ENCODE measurements around the gene SLC6A16.
"Not testable (repeated sequence)": the region's sequence is repeated elsewhere in the genome, so short reads cannot be mapped to it uniquely, and the experiment has no call there.

The SLC6A16 gene

GRCh38 chr19:49328741-49329140, 3.8 kb upstream of the SLC6A16 start:
- no peak for DNase-seq (ENCODE audit: low read depth)

DNA sequence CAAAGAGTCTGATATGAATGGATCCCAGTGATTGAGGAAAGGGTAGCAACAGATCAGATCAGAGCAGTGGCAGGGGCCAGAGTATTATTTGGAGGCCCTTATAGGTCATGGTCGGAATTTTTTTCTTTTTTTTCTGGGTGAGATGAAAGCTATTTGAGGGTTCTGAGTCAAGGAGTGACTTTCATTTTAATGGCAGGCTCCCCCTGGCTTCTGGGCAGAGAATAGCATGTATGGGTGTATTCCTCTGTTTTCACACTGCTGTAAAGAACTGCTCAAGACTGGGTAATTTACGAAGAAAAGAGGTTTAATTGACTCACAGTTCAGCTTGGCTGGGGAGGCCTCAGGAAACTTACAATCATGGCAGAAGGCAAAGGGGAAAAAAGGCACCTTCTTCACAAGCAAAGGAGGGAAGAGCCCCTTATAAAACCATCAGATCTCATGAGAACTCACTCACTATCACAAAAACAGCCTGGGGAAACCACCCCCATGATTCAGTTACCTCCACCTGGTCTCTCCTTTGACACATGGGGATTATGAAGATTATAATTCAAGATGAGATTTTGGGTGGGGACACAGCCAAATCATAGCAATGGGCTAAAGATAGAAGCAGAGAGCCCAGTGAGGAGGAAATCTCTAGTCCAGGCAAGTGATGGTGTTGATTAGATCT, 3.0 kb upstream of the SLC6A16 start:
- no peak for DNase-seq (ENCODE audit: low read depth)

DNA sequence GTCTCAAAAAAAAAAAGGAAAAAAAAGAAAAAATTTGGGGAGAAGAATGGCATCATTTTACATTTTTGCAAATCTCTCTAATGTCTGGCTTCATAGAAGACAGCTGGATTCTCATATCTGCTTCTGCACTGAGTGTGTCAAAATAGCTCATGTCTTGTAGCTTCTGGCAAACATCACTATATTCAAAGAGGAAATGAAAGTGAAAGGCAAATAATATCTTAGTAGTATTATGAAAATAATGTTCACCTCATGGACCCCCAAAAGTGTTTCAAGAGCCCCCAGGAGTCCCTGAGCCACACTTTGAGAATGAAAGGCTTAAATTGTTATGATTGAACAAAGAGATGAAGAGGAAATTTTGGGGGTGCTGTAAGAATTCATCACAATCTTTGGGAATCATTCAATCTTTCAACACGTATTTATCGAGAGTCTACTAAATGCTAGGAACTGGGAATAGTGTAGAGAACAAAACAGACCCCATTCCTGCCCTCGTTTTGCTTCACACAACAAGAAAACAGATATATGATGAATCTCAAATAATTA, 1.2 kb upstream of the SLC6A16 start:
- no peak for DNase-seq (ENCODE audit: low read depth)

DNA sequence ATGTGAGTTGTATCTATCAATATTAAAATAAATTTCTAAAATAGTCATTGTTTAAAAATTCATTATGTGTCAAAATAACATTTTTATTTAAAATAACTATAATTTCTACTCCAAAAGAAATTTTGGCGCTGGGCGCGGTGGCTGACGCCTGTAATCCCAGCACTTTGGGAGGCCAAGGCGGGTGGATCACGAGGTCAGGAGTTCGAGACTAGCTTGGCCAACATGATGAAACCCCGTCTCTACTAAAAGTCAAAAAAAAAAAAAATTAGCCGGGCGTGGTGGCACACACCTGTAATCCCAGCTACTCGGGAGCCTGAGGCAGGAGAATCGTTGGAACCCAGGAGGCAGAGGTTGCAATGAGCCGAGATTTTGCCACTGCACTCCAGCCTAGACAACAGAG, 765 bp upstream of the SLC6A16 start:
- not testable (repeated sequence) for DNase-seq (ENCODE audit: low read depth)

DNA sequence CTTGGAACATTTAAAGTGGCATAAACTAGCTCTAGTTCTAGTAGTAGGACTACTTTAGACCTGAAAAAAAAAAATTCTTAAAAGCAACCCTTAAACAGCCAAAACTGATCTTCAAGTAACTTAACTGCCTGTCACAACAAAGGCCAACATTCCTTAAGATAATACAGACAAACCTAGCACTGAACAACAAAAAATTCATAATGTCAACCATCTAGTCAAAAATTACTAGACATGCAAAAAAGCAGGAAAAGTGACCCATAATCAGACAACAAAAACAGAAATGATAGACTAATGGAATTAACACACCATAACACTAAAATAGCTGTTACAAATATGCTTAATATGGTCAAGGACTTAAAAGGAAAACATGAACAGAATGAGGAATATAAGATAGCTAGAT, 6.7 kb downstream of the SLC6A16 start:
- DNase-seq (ENCODE audit: low read depth): no peak

DNA sequence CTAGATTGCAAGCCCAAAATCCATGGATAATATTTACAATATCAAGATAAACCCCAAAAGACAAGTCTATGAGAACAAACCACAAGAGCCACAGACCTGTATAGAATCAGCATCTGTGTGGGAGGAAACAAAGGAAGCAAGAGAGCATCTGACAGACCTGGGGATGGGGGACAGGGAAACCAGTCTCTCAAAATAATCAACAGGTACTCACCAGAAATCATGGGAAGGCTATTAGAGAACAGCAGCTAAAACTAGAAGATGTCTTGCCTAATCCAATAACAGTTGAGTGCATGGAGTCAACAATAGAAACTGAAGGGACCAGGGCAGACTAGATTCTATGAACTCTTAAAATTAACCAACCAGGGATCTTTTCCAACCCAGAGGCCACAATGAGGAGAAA, 8.7 kb downstream of the SLC6A16 start:
- DNase-seq (ENCODE audit: low read depth): no peak

GRCh38 chr19:49315111-49315510, 9.9 kb downstream of the SLC6A16 start:
- DNase-seq (ENCODE audit: low read depth): no peak

DNA sequence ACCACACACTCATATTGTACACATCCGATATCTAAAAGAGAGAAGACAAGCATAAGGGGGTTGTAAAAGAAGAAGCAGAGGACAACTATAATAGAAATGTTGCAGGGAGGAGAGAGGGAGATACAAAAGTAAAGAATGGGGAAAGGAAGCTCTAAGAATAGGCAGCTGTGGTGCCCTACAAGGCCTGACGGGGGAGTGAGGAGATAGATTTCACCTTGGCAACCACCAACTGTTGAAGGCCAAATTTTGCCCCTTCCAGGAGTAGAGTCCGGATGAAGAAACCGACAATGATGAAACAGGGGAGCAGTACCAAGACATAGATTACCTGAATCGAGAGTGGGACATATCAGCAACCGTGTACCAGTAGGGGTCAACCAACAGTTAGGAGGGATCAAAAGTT, 15.9 kb downstream of the SLC6A16 start:
- no peak for DNase-seq (ENCODE audit: low read depth)

DNA sequence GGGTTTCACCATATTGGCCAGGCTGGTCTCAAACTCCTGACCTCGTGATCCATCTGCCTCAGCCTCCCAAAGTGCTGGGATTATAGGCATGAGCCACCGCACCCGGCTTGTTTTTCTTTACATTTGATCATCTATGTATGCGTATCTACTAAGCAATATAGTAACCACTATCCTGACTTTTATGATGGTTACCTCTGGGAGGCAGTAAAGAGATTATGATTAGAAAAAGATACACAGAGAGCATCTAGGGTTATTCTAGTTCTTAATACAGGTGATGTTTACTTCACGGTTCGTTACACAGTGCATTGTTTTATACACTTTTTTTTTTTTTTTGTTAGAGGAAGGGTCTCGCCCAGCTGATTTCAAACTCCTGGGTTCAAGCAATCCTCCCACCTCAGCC, 18.3 kb downstream of the SLC6A16 start:
- not testable (repeated sequence) for DNase-seq (ENCODE audit: low read depth)

GRCh38 chr19:49301866-49302252, 23.1 kb downstream of the SLC6A16 start:
- no peak for DNase-seq (ENCODE audit: low read depth)

- peak; percentile 21 for DNase-seq (ENCODE audit: low read depth)
Observed at GRCh38 chr19:49301165-49301865, 23.7 kb downstream of the SLC6A16 start.

DNA sequence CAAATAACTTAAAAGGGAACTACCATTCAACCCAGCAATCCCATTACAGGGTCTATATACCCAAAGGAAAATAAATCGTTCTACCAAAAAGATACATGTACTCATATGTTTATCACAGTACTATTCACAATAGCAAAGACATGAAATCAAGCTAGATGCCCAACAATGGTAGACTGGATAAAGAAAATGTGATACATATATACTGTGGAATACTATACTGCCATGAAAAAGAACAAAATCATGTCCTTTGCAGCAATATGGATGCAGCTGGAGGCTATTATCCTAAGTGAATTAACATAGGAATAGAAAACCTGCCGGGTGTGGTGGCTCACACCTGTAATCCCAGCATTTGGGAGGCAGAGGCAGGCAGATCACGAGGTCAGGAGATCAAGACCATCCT, 26.3 kb downstream of the SLC6A16 start:
- DNase-seq (ENCODE audit: low read depth): not testable (repeated sequence)

DNA sequence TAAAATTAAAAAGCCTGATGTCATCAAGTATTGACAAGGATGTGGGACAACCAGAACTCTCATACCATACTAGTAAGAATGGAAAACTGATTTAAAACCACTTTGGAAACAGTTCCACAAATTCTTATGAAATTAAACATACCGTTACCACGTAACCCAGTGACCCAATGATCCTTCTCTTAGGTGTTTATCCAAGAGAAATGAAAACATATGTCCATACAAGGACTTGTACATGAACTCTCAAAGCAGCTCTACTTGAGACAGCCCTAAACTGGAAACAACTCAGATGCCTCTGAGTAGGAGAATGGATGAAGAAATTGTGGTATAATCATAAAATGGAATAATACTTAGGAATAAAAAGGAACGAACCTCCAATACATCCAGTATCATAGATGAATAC, 27.6 kb downstream of the SLC6A16 start:
- peak; percentile 24 for DNase-seq (ENCODE audit: low read depth)

DNA sequence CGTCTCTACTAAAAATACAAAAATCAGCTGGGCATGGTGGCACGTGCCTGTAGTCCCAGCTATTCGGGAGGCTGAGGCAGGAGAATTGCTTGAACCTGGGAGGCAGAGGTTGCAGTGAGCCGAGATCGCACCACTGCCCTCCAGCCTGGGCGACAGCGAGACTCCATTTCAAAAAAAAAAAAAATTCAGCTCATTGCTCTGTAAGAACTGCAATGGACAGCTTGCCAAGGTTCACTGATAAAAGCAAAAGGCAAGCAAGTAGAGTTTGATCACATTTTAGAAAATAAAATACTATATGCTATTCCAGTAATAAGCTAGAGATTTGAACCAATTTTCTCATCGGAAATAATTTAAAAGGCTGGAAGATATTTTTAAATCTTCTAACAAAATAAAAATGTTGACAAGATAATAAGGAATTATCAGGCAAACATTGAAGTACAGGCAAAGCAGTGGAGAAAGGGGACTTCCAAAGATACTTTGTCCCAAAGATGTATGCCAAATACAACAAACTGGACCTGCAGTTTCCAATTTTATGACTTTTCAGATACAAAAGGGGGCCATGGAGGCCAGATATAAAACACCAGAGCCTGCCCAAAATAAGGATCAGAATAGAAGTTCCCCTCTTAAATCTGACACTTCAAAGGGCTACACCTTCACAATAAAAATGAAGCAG, 29.6 kb downstream of the SLC6A16 start:
- DNase-seq (ENCODE audit: low read depth): no peak

- DNase-seq (ENCODE audit: low read depth): no peak
Observed at GRCh38 chr19:49294401-49294800, 30.6 kb downstream of the SLC6A16 start.

- DNase-seq (ENCODE audit: low read depth): no peak
Observed at GRCh38 chr19:49290517-49290916, 34.5 kb downstream of the SLC6A16 start.

- not testable (repeated sequence) for DNase-seq (ENCODE audit: low read depth)
Observed at GRCh38 chr19:49289286-49289685, 35.7 kb downstream of the SLC6A16 start.

DNA sequence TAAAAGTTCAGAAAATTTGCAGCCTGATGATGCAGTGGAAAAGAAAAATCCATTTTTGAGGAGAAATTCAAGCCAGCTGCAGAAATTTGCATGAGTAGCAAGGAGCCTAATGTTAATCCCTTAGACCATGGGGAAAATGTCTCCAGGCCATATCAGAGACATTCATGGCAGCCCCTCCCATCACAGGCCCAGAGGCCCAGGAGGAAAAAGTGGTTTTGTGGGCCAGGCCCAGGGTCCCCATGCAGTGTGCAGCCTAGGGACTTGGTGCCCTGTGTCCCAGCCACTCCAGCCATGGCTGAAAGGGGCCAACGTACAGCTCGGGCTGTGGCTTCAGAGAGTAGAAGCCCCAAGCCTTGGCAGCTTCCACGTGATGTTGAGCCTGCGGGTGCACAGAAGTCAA, 36.8 kb downstream of the SLC6A16 start:
- not testable (repeated sequence) for DNase-seq (ENCODE audit: low read depth)

GRCh38 chr19:49287141-49287770, 37.7 kb downstream of the SLC6A16 start:
- DNase-seq (ENCODE audit: low read depth): no peak

- DNase-seq (ENCODE audit: low read depth): no peak
Observed at GRCh38 chr19:49282184-49282583, 42.8 kb downstream of the SLC6A16 start.

GRCh38 chr19:49272204-49272603, 52.8 kb downstream of the SLC6A16 start:
- DNase-seq (ENCODE audit: low read depth): no peak

- DNase-seq (ENCODE audit: low read depth): no peak
Observed at GRCh38 chr19:49271080-49271753, 53.8 kb downstream of the SLC6A16 start.
